MM.1S (cell line): ENCODE results near the gene MLC1.

ENCODE experiments used
- CTCF ChIP-seq: fragments of 300-600 bp; sonication (generic); IDR thresholded peaks from 2 replicates; pipeline ENCODE4 v1.5.1; 2016; ENCODE audit warnings: antibody characterized with exemption, low read length, mixed read lengths
- EZH2 ChIP-seq: fragments of 300-600 bp; sonication (generic); optimal IDR thresholded peaks from 2 replicates; pipeline ENCODE3; 2017; ENCODE audit warnings: low read depth, mild to moderate bottlenecking, antibody characterized with exemption, low read length, mixed read lengths
- EZH2phosphoT487 ChIP-seq: fragments of 300-600 bp; sonication (generic); IDR thresholded peaks from 2 replicates; pipeline ENCODE4 v1.6.1; 2018; ENCODE audit warnings: antibody characterized with exemption, low read length

- TF ChIP-seq CTCF (no peak), EZH2 (no peak), EZH2phosphoT487 (no peak)
Measured at GRCh38 chr22:50119768-50120251, 34.6 kb upstream of the MLC1 start.
